Neural cell (in vitro differentiated cells): ENCODE data around the gene RELN. TPM values are rescaled to one million over a fixed set of nuclear protein-coding genes. Genes with fewer than 3 reads are reported as not detected.

Experiments used
- H2AFZ ChIP-seq: fragments of 200-600, 300-800 bp; sonication (generic), shearing (Covaris generic); 2 replicates; pipeline ENCODE4 v1.6.0; 2014; ENCODE audit warnings: low read depth, mild to moderate bottlenecking, antibody characterized with exemption, low read length, moderate library complexity
- H3F3A ChIP-seq: fragments of 200-600 bp; shearing (Covaris generic); 2 replicates; pipeline ENCODE4 v1.6.1; 2016; ENCODE audit warnings: mild to moderate bottlenecking, moderate library complexity, mixed read lengths, antibody characterized with exemption, low read length; ENCODE audit not compliant: insufficient read depth, poor library complexity, severe bottlenecking
- H3K27ac ChIP-seq: fragments of 200-600, 300-800 bp; sonication (generic), shearing (Covaris generic); 2 replicates; pipeline ENCODE4 v1.5.1; 2014; ENCODE audit warnings: mild to moderate bottlenecking, low read length, moderate library complexity
- H3K27me3 ChIP-seq: fragments of 300-800, 200-600 bp; sonication (generic), shearing (Covaris generic); 2 replicates; pipeline ENCODE4 v1.6.0; 2014; ENCODE audit warnings: mild to moderate bottlenecking, low read depth, low read length, moderate library complexity; ENCODE audit not compliant: insufficient read depth
- H3K36me3 ChIP-seq: fragments of 300-800, 200-600 bp; sonication (generic), shearing (Covaris generic); 2 replicates; pipeline ENCODE4 v1.5.1; 2014; ENCODE audit warnings: mild to moderate bottlenecking, antibody characterized with exemption, low read length, moderate library complexity; ENCODE audit not compliant: insufficient read depth
- H3K4me2 ChIP-seq: fragments of 300-800, 200-600 bp; sonication (generic), shearing (Covaris generic); 2 replicates; pipeline ENCODE4 v1.6.0; 2014; ENCODE audit warnings: mild to moderate bottlenecking, low read length
- H3K4me3 ChIP-seq: fragments of 300-800, 200-600 bp; sonication (generic), shearing (Covaris generic); 2 replicates; pipeline ENCODE4 v1.5.1; 2014; ENCODE audit warnings: mild to moderate bottlenecking, low read length, moderate library complexity
- H3K79me2 ChIP-seq: fragments of 200-600 bp; shearing (Covaris generic); replicated peaks from 2 replicates; pipeline ENCODE4 v1.6.0; 2014; ENCODE audit warnings: mild to moderate bottlenecking, low read length, moderate library complexity; ENCODE audit not compliant: insufficient read depth
- H3K9ac ChIP-seq: fragments of 300-800, 200-600 bp; sonication (generic), shearing (Covaris generic); 2 replicates; pipeline ENCODE4 v1.6.1; 2016; ENCODE audit warnings: mild to moderate bottlenecking, low read length, mixed read lengths
- H3K9me2 ChIP-seq: fragments of 200-600 bp; shearing (Covaris generic); 2 replicates; pipeline ENCODE4 v1.6.1; 2016; ENCODE audit warnings: mild to moderate bottlenecking, low read length, mixed read lengths; ENCODE audit not compliant: insufficient read depth
- H3K9me3 ChIP-seq: fragments of 200-600, 300-800 bp; sonication (generic), shearing (Covaris generic); 2 replicates; pipeline ENCODE4 v1.6.1; 2016; ENCODE audit warnings: mild to moderate bottlenecking, mixed run types, low read length, moderate library complexity, mixed read lengths
- H4K20me1 ChIP-seq: fragments of 200-600 bp; shearing (Covaris generic); 2 replicates; pipeline ENCODE4 v1.6.1; 2016; ENCODE audit warnings: mild to moderate bottlenecking, mixed run types; ENCODE audit not compliant: insufficient read depth
- EP300 ChIP-seq: fragments of 450-650 bp; conservative IDR thresholded peaks from 2 replicates; pipeline ENCODE4 v1.6.1; 2014; ENCODE audit warnings: antibody characterized with exemption, mild to moderate bottlenecking, moderate library complexity; ENCODE audit not compliant: poor library complexity, severe bottlenecking
- EZH2 ChIP-seq: fragments of 200-600, 300-800 bp; shearing (Covaris generic), sonication (generic); IDR thresholded peaks from 2 replicates; pipeline ENCODE4 v1.6.1; 2014; ENCODE audit warnings: antibody characterized with exemption, low read length, borderline replicate concordance, mild to moderate bottlenecking; ENCODE audit not compliant: insufficient read depth, poor library complexity, severe bottlenecking
- MXI1 ChIP-seq: fragments of 450-650 bp; conservative IDR thresholded peaks from 2 replicates; pipeline ENCODE4 v1.6.1; 2014; ENCODE audit warnings: antibody characterized with exemption, mild to moderate bottlenecking; ENCODE audit not compliant: poor library complexity, severe bottlenecking
- POLR2AphosphoS5 ChIP-seq: IDR thresholded peaks from 2 replicates; pipeline ENCODE4 v1.6.1; 2012
- RAD21 ChIP-seq: fragments of 450-650 bp; conservative IDR thresholded peaks from 2 replicates; pipeline ENCODE4 v1.6.1; 2014; ENCODE audit warnings: antibody characterized with exemption, mild to moderate bottlenecking, moderate library complexity
- REST ChIP-seq: IDR thresholded peaks from 2 replicates; pipeline ENCODE4 v1.6.1; 2012; ENCODE audit warnings: borderline replicate concordance
- SMC3 ChIP-seq: fragments of 450-650 bp; conservative IDR thresholded peaks from 2 replicates; pipeline ENCODE4 v1.6.1; 2014; ENCODE audit warnings: antibody characterized with exemption, mild to moderate bottlenecking, moderate library complexity; ENCODE audit not compliant: poor library complexity
- TAF1 ChIP-seq: IDR thresholded peaks from 2 replicates; pipeline ENCODE4 v1.6.1; 2012; ENCODE audit warnings: low read depth
- polyA plus RNA-seq: library from polyadenylated mRNA; depleted of rRNA; stranded (reverse); fragments of >200 nt; gene quantifications from 2 replicates; pipeline ENCODE4 v1.2.3, GENCODE V29; 2014
- TF ChIP-seq, protein P1 (sequence below): fragments of 450-650 bp; IDR thresholded peaks from 2 replicates; pipeline ENCODE4 v1.5.1; 2014; ENCODE audit warnings: antibody characterized with exemption, mild to moderate bottlenecking, moderate library complexity; ENCODE audit not compliant: poor library complexity, severe bottlenecking

The RELN gene
- polyA plus RNA-seq, 1 donor from 2014 or later = 178 TPM

DNA sequence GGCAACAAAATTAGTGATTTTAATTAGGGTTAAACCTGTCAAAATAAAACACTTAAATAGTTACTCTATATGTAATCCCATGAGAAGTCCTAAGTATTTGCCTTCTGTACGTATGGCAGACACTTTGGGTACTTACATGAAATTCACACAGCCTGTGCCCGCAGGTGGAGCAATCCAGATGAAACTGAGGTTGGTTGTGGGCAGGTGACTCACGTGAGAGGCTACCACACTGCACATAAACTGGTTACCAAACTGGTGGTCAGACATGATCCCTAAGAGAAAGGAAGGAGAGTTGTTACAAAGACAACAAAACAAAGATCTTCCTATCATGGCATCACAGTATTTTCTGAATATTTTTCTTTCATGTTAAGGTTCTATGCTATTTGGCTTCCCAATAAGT is 156.1 kb downstream of the RELN start:
- no peaks in the 10 kb centered on the region for H3K36me3 ChIP-seq
- H2AFZ ChIP-seq = no peak overlapping the region
- H3K4me2 ChIP-seq = no peak overlapping the region
- H3K9ac ChIP-seq = no peak overlapping the region
- H3K9me3 ChIP-seq = no peaks in the 10 kb centered on the region
- no peaks in the 10 kb centered on the region for H3K79me2 ChIP-seq
- no peak overlapping the region for H3K4me3 ChIP-seq
- TF ChIP-seq POLR2AphosphoS5 (no peak), RAD21 (no peak), TAF1 (no peak), SMC3 (no peak), EZH2 (no peak), MXI1 (no peak), REST (no peak), EP300 (no peak)
- TF ChIP-seq, protein P1, sequence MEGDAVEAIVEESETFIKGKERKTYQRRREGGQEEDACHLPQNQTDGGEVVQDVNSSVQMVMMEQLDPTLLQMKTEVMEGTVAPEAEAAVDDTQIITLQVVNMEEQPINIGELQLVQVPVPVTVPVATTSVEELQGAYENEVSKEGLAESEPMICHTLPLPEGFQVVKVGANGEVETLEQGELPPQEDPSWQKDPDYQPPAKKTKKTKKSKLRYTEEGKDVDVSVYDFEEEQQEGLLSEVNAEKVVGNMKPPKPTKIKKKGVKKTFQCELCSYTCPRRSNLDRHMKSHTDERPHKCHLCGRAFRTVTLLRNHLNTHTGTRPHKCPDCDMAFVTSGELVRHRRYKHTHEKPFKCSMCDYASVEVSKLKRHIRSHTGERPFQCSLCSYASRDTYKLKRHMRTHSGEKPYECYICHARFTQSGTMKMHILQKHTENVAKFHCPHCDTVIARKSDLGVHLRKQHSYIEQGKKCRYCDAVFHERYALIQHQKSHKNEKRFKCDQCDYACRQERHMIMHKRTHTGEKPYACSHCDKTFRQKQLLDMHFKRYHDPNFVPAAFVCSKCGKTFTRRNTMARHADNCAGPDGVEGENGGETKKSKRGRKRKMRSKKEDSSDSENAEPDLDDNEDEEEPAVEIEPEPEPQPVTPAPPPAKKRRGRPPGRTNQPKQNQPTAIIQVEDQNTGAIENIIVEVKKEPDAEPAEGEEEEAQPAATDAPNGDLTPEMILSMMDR = no peak
- no peaks in the 10 kb centered on the region for H3F3A ChIP-seq
- no peaks in the 10 kb centered on the region for H3K9me2 ChIP-seq
- H3K27ac ChIP-seq = no peak overlapping the region
- H3K27me3 ChIP-seq = no peaks in the 10 kb centered on the region
- H4K20me1 ChIP-seq = no peaks in the 10 kb centered on the region

- no peaks in the 10 kb centered on the region for H3K27me3 ChIP-seq
- no peak for TF ChIP-seq RAD21
- no peak for TF ChIP-seq EZH2
- no peak for TF ChIP-seq POLR2AphosphoS5
- no peak for TF ChIP-seq EP300
- no peak for TF ChIP-seq TAF1
- TF ChIP-seq MXI1 = no peak
- no peak for TF ChIP-seq SMC3
- TF ChIP-seq REST = no peak
- TF ChIP-seq, protein P1 = no peak
- H3K9ac ChIP-seq = no peak overlapping the region
- H3K9me3 ChIP-seq = no peaks in the 10 kb centered on the region
- no peaks in the 10 kb centered on the region for H3K36me3 ChIP-seq
- H3F3A ChIP-seq = no peaks in the 10 kb centered on the region
- H3K4me3 ChIP-seq = no peak overlapping the region
- no peaks in the 10 kb centered on the region for H3K79me2 ChIP-seq
- H3K27ac ChIP-seq = no peak overlapping the region
- no peaks in the 10 kb centered on the region for H4K20me1 ChIP-seq
- H3K9me2 ChIP-seq = no peaks in the 10 kb centered on the region
- H2AFZ ChIP-seq = no peak overlapping the region
- H3K4me2 ChIP-seq = no peak overlapping the region
Observed at GRCh38 chr7:103832438-103832837, 157.0 kb downstream of the RELN start.
